ENCODE data around the gene GRM1.

The GRM1 gene

DNA sequence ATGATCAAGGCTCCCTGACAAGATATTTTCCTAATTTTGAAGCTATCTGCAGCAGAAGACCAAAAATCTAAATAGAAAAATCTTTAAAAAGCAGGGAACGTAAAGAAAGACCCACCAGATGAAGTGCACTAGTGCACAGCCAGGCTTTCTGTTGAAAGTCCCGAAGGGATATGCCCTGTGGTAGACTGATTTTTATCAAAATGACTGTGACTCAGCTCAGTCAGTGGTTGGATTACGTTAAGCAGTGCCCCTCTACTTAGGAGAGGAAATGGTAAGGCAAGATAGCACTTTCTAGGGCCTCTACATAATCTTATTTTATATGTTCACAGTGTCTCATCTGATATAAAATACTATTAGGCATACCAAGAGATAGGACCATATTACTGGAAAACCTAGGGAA is 391.4 kb downstream of the GRM1 start:
- no peak for DNase-seq (ENCODE audit: low read depth)
- no peak overlapping the region for H3K4me3 ChIP-seq (ENCODE audit: low read depth, low read length)
- TF ChIP-seq, protein P1, sequence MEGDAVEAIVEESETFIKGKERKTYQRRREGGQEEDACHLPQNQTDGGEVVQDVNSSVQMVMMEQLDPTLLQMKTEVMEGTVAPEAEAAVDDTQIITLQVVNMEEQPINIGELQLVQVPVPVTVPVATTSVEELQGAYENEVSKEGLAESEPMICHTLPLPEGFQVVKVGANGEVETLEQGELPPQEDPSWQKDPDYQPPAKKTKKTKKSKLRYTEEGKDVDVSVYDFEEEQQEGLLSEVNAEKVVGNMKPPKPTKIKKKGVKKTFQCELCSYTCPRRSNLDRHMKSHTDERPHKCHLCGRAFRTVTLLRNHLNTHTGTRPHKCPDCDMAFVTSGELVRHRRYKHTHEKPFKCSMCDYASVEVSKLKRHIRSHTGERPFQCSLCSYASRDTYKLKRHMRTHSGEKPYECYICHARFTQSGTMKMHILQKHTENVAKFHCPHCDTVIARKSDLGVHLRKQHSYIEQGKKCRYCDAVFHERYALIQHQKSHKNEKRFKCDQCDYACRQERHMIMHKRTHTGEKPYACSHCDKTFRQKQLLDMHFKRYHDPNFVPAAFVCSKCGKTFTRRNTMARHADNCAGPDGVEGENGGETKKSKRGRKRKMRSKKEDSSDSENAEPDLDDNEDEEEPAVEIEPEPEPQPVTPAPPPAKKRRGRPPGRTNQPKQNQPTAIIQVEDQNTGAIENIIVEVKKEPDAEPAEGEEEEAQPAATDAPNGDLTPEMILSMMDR (IDR thresholded peaks at IDR 0.05; ENCODE audit: low read depth, low read length, missing control alignments) = no peak

DNA sequence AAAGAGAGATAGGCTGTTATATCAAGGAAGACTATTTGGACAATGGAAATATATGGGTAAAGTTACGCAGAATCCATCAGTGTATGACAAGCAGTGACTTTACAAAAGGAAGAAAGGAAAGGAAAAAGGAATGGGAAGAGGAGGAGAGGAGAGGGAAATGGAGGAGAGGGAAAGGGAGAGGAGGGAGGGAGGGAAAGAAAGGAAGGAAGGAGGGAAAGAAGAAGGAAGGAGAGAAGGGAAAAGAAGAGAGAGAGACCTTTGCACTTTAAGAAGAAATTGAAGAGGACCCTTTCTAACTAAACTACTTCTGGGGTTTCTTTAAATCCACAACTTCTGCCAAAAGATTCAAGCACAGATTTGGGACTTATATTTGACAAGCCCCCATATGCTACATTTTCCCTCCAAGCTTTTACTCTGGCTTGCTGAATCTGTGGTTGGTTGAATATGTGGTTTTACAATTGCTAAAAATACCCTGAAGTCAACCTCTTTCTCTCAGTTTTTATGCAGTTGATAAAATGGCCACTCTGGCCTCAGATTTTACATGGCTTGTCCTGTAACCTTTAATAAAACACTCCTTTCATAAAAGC is 394.0 kb downstream of the GRM1 start:
- no peak for DNase-seq (ENCODE audit: low read depth)
- TF ChIP-seq, protein P1 (IDR thresholded peaks at IDR 0.05; ENCODE audit: low read depth, low read length, missing control alignments) = no peak

DNA sequence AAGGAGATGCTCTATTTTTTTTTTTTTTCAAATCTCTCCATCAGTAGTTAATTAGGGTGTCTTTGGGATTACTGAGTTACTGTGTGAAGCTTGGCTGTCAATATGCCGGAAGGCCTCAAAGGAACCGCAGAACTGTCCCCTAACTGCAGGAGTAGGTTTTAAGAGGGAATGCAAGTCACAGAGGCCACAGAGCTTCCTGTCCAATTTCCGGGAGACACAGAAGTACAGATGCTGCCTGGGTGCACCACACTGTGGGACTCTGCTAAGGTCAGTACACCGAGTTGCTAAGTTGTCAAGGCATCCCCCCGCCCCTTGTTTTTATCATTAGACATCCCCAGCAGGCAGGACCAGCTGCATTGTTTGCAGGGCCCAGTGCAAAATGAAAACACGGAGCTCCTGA is 394.6 kb downstream of the GRM1 start:
- H3K4me3 ChIP-seq (ENCODE audit: low read depth, low read length) = no peak overlapping the region
- TF ChIP-seq, protein P1 (IDR thresholded peaks at IDR 0.05; ENCODE audit: low read depth, low read length, missing control alignments) = no peak
- no peak for DNase-seq (ENCODE audit: low read depth)

More for the DNA sequence above, 394.0 kb downstream of the GRM1 start:
- no peak overlapping the region for H3K4me3 ChIP-seq (ENCODE audit: low read depth, low read length)

DNA sequence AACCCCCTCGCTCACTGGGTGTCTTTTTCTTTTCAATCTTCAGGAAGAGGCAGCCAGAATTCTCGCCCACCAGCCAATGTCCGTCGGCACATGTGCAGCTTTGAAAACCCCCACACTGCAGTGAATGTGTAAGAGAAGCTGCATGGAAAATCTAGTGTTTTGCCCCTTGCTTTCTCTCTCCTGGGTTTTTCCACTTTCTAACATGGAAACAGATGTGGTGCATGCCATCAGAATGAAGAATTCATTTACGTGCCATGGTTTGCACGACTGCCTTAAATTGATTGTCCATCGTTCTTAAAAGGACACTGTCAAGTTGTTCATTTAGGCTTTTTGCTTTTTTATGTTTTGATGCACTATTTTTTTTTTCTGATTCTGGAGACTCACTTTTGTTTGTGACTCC is 397.7 kb downstream of the GRM1 start:
- TF ChIP-seq, protein P1 (IDR thresholded peaks at IDR 0.05; ENCODE audit: low read depth, low read length, missing control alignments) = no peak
- H3K4me3 ChIP-seq (ENCODE audit: low read depth, low read length) = no peak overlapping the region
- DNase-seq (ENCODE audit: low read depth) = no peak

DNA sequence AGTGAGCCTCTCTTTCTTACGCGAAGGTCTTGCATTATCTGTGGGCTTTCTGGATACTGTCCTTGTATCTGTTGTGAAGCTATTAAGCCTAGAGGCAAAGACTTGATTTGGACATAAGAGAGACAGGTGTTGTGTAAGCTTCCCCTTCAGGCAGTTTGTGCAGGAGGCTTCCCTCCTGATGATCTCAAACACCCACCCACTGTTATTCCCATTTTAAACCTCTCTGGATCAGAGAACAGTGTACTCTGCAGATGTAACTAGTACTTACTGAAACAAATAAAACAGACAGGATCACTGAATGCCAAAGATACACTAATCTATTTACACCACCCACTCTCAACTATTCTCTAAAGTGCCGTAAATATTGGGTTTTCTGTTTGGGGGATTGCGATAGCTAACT is 401.0 kb downstream of the GRM1 start:
- DNase-seq (ENCODE audit: low read depth) = no peak
- no peak overlapping the region for H3K4me3 ChIP-seq (ENCODE audit: low read depth, low read length)
- TF ChIP-seq, protein P1 (IDR thresholded peaks at IDR 0.05; ENCODE audit: low read depth, low read length, missing control alignments) = no peak

DNA sequence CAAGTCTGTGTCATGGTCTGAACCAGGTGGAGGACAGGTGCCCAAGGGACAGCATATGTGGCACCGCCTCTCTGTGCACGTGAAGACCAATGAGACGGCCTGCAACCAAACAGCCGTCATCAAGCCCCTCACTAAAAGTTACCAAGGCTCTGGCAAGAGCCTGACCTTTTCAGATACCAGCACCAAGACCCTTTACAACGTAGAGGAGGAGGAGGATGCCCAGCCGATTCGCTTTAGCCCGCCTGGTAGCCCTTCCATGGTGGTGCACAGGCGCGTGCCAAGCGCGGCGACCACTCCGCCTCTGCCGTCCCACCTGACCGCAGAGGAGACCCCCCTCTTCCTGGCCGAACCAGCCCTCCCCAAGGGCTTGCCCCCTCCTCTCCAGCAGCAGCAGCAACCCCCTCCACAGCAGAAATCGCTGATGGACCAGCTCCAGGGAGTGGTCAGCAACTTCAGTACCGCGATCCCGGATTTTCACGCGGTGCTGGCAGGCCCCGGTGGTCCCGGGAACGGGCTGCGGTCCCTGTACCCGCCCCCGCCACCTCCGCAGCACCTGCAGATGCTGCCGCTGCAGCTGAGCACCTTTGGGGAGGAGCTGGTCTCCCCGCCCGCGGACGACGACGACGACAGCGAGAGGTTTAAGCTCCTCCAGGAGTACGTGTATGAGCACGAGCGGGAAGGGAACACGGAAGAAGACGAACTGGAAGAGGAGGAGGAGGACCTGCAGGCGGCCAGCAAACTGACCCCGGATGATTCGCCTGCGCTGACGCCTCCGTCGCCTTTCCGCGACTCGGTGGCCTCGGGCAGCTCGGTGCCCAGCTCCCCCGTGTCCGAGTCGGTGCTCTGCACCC is 405.2 kb downstream of the GRM1 start:
- DNase-seq (ENCODE audit: low read depth) = no peak
- TF ChIP-seq, protein P1 (IDR thresholded peaks at IDR 0.05; ENCODE audit: low read depth, low read length, missing control alignments) = no peak
- H3K4me3 ChIP-seq (ENCODE audit: low read depth, low read length) = no peak overlapping the region

Measured in GM12864 (cell line).